K562 (cell line): ENCODE data around the gene ATG7.

Experiments
- HCFC1 ChIP-seq: IDR thresholded peaks from 2 replicates; pipeline ENCODE4 v1.6.1; 2012; ENCODE audit warnings: low read depth, low read length, improper control_type of control experiment
- HDAC2 ChIP-seq: fragments of 450-650 bp; IDR thresholded peaks from 2 replicates; pipeline ENCODE4 v1.6.1; 2016; ENCODE audit warnings: mild to moderate bottlenecking
- TBL1XR1 ChIP-seq, 2 experiments: IDR thresholded peaks; 2 replicates each; pipeline ENCODE4 v1.6.1; 2012; ENCODE audit warnings: improper control_type of control experiment in 2 of 2, low read length in 2 of 2, mild to moderate bottlenecking in 1 of 2
- ZFX ChIP-seq: sonication (generic); formaldehyde crosslinking; IDR thresholded peaks from 2 replicates; pipeline ENCODE4 v1.8.0; 2022; ENCODE audit warnings: mild to moderate bottlenecking, missing genetic modification reagents, moderate library complexity
- ZNF274 ChIP-seq: IDR thresholded peaks from 2 replicates; pipeline ENCODE4 v1.6.1; 2011; ENCODE audit warnings: low read depth, mild to moderate bottlenecking, low read length, moderate library complexity, borderline replicate concordance
- TF ChIP-seq, protein P1 (sequence below): fragments of 250-450 bp; sonication (Bioruptor Pico); IDR thresholded peaks from 2 replicates; pipeline ENCODE4 v1.4.0; 2020; ENCODE audit warnings: mild to moderate bottlenecking, moderate library complexity
- TF ChIP-seq, protein P2 (sequence below), 3 experiments: IDR thresholded peaks in 2 of 3; conservative IDR thresholded peaks in 1 of 3; 2 replicates each; pipeline ENCODE4 v1.5.1; 2011 to 2012; ENCODE audit warnings: low read length in 3 of 3, mild to moderate bottlenecking in 3 of 3, control low read depth in 2 of 3, improper control_type of control experiment in 1 of 3, inconsistent platforms in 1 of 3, low read depth in 1 of 3, mixed read lengths in 1 of 3, moderate library complexity in 1 of 3; ENCODE audit not compliant: insufficient read depth in 2 of 3

DNA sequence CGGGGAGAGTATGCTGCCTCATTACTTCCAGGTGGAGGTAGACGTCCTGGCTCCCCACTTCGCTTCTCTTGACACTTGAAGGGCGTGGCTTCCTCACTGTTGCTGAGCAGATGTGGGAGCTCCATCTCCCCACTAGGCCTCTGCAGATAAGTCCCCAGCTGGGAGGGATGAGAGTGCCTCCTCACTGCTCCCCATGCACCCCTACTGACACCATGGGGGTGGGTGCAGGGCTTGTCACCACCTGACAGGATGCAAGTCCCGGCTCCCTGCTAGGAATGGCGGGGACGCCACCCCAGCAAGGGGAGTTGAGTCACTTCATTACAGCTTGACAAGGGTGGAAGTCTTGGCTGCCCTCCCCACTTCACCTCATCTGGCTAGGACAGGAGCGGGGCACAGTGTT is 36.8 kb upstream of the ATG7 start:
- TF ChIP-seq TBL1XR1 (IDR thresholded peaks at IDR 0.05; ENCODE audit: low read length in 2 of 2), result no peak
- TF ChIP-seq, protein P1, sequence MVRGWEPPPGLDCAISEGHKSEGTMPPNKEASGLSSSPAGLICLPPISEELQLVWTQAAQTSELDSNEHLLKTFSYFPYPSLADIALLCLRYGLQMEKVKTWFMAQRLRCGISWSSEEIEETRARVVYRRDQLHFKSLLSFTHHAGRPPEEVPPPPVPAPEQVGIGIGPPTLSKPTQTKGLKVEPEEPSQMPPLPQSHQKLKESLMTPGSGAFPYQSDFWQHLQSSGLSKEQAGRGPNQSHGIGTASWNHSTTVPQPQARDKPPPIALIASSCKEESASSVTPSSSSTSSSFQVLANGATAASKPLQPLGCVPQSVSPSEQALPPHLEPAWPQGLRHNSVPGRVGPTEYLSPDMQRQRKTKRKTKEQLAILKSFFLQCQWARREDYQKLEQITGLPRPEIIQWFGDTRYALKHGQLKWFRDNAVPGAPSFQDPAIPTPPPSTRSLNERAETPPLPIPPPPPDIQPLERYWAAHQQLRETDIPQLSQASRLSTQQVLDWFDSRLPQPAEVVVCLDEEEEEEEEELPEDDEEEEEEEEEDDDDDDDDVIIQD (CRISPR knock-in tag), result no peak
- TF ChIP-seq ZNF274, result no peak
- no peak for TF ChIP-seq HDAC2
- TF ChIP-seq HCFC1, result no peak
- TF ChIP-seq, protein P2, sequence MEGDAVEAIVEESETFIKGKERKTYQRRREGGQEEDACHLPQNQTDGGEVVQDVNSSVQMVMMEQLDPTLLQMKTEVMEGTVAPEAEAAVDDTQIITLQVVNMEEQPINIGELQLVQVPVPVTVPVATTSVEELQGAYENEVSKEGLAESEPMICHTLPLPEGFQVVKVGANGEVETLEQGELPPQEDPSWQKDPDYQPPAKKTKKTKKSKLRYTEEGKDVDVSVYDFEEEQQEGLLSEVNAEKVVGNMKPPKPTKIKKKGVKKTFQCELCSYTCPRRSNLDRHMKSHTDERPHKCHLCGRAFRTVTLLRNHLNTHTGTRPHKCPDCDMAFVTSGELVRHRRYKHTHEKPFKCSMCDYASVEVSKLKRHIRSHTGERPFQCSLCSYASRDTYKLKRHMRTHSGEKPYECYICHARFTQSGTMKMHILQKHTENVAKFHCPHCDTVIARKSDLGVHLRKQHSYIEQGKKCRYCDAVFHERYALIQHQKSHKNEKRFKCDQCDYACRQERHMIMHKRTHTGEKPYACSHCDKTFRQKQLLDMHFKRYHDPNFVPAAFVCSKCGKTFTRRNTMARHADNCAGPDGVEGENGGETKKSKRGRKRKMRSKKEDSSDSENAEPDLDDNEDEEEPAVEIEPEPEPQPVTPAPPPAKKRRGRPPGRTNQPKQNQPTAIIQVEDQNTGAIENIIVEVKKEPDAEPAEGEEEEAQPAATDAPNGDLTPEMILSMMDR (IDR thresholded peaks at IDR 0.05 in 2 of 3, conservative IDR thresholded peaks at IDR 0.05 in 1 of 3; ENCODE audit: insufficient read depth in 2 of 3, low read depth in 1 of 3, low read length in 3 of 3), result no peak
- no peak for TF ChIP-seq ZFX (CRISPR knock-in tag)
